ENCODE data around the gene COMMD3. TPM values are rescaled to one million over a fixed set of nuclear protein-coding genes. Genes with fewer than 3 reads are reported as not detected.

Gene COMMD3
- total and polyA plus RNA-seq, 2 of the 8 experiments (the other 6 are each of a cell fraction or from before 2014, with no cell fraction given), result 2.3 to 2.7 TPM

GRCh38 chr10:22325272-22326144, 9.3 kb downstream of the COMMD3 start:
- Histone ChIP-seq H4K20me1 (replicated peaks in 1 of 2; ENCODE audit: control insufficient read depth in 1 of 2, insufficient read depth in 2 of 2, low read length in 2 of 2) (peaks cover 7 to 14% of the 10 kb centered on the region in 2 experiments), H2BK120ac (replicated peaks; ENCODE audit: low read depth, low read length) (no peak overlapping the region), H3K36me3 (ENCODE audit: control insufficient read depth in 2 of 4, insufficient read depth in 4 of 4, low read length in 3 of 4) (no peaks in the 10 kb centered on the region; a peak in 2 of 8 replicates), H4K8ac (ENCODE audit: extremely low read depth, insufficient read depth, low read length) (no peak overlapping the region), H3K18ac (ENCODE audit: extremely low read depth, low read length) (no peak overlapping the region), H3K9ac (replicated peaks in 1 of 4; ENCODE audit: extremely low read depth in 1 of 4, low read depth in 3 of 4, low read length in 3 of 4) (no peak overlapping the region), H3K4me3 (ENCODE audit: extremely low read depth in 1 of 4, insufficient read depth in 2 of 4, low read depth in 3 of 4, low read length in 4 of 4) (peak overlapping the region; percentile 36 to 64 (median 44)), H4K5ac (ENCODE audit: insufficient read length, low read depth, low read length) (no peak overlapping the region), H3K9me3 (ENCODE audit: insufficient read depth in 2 of 2, low read depth in 1 of 2, low read length in 1 of 2) (no peaks in the 10 kb centered on the region), H3K23me2 (ENCODE audit: low read depth, low read length) (peaks cover 8% of the 10 kb centered on the region), H2BK12ac (ENCODE audit: low read depth, low read length) (no peak overlapping the region; the same call in 1 of the 2 replicates), H3K4me1 (replicated peaks in 1 of 4; ENCODE audit: control insufficient read depth in 3 of 4, insufficient read depth in 4 of 4, low read length in 3 of 4) (peaks cover 6 to 21% (median 7%) of the 10 kb centered on the region in 4 experiments; a peak in 5 of 7 replicates), H4K91ac (replicated peaks; ENCODE audit: insufficient read length, low read length) (no peak overlapping the region), H2BK15ac (ENCODE audit: low read length) (no peak overlapping the region), H2AK5ac (ENCODE audit: low read depth, low read length) (no peak overlapping the region), H2BK20ac (ENCODE audit: low read length) (no peak overlapping the region), H3K27me3 (replicated peaks in 1 of 4; ENCODE audit: control insufficient read depth in 3 of 4, extremely low read depth in 1 of 4, insufficient read depth in 3 of 4, low read length in 3 of 4) (peaks cover 32 to 52% (median 45%) of the 10 kb centered on the region in 4 experiments), H3K4ac (replicated peaks; ENCODE audit: insufficient read length, low read depth, low read length) (no peak overlapping the region), H3K79me1 (ENCODE audit: low read depth, low read length) (no peaks in the 10 kb centered on the region), H2BK5ac (ENCODE audit: low read depth, low read length) (no peak overlapping the region), H3K27ac (ENCODE audit: low read depth, low read length) (no peak overlapping the region), H3K56ac (replicated peaks; ENCODE audit: insufficient read length, low read depth, low read length) (no peak overlapping the region), H3K4me2 (ENCODE audit: insufficient read depth in 1 of 2, low read depth in 2 of 2, low read length in 2 of 2) (peak overlapping the region; percentile 55 to 81), H3K14ac (ENCODE audit: insufficient read length) (no peak overlapping the region), H2AFZ (ENCODE audit: low read length) (no peak overlapping the region), H3K23ac (ENCODE audit: insufficient read length) (no peak overlapping the region), H3K79me2 (ENCODE audit: control insufficient read depth in 1 of 2, insufficient read depth in 2 of 2, low read length in 2 of 2) (no peaks in the 10 kb centered on the region)
- DNase-seq (ENCODE audit: low read depth in 1 of 2, low spot score in 2 of 2) (peak in 1 of 2 experiments; percentile 88), FAIRE-seq (no peak)
- WGBS, 2 experiments (ENCODE audit: extremely low coverage in 1 of 2, insufficient coverage in 1 of 2, insufficient read length in 1 of 2, insufficient replicate concordance in 2 of 2, low coverage in 1 of 2, low lambda C conversion rate in 2 of 2, missing lambda C conversion rate in 1 of 2), result 1% methylated on average over 34 of the region's 92 CpGs; no CpG with 5 or more reads in 1 of the 2 experiments
- POLR2A ChIA-PET (ENCODE audit: partially characterized antibody), result interaction anchor here (1.0 to 1.3 kb wide), 3 partner anchors 9 to 14 kb away, joined by 4 read pairs; partner anchors contain the start of gene COMMD3
- CTCF ChIA-PET (ENCODE audit: partially characterized antibody), result interaction anchor here (0.5 to 1.3 kb wide), 3 partner anchors 58 to 420 kb away, joined by 3 to 4 read pairs (median 3); no protein-coding TSS in a partner anchor
- no peak for TF ChIP-seq NANOG (IDR thresholded peaks at IDR 0.05; ENCODE audit: insufficient read depth, low read depth, low read length, poor library complexity, severe bottlenecking)
- TF ChIP-seq HDAC6 (IDR thresholded peaks at IDR 0.05; ENCODE audit: low read depth, low read length), result no peak
- 0 out of 2 replicates have a peak, but pooled peaks have one; percentile 29 for TF ChIP-seq TCF12 (IDR thresholded peaks at IDR 0.05; ENCODE audit: low read depth, low read length)
- peak; percentile 71 for TF ChIP-seq RNF2 (IDR thresholded peaks at IDR 0.05; ENCODE audit: borderline replicate concordance, low read depth, low read length, missing control alignments, poor library complexity, severe bottlenecking)
- no peak for TF ChIP-seq SRF (IDR thresholded peaks at IDR 0.05; ENCODE audit: low read depth, low read length)
- TF ChIP-seq JUN (IDR thresholded peaks at IDR 0.05; ENCODE audit: low read depth, low read length), result no peak
- TF ChIP-seq SP1 (IDR thresholded peaks at IDR 0.05; ENCODE audit: low read depth, low read length), result no peak
- peak; percentile 18; the same call in 1 of the 2 replicates for TF ChIP-seq NRF1 (IDR thresholded peaks at IDR 0.05; ENCODE audit: low read depth, low read length)
- no peak for TF ChIP-seq ATF3 (IDR thresholded peaks at IDR 0.05; ENCODE audit: insufficient read depth, low read depth, low read length)
- no peak for TF ChIP-seq KDM5A (IDR thresholded peaks at IDR 0.05; ENCODE audit: low read length)
- TF ChIP-seq JUND (IDR thresholded peaks at IDR 0.05; ENCODE audit: low read length), result no peak

All from H1 (cell line).